ENCODE results near the gene ALPI.
A peak's percentile ranks its signal among the peaks of the same experiment; 100 is the strongest.
"Not testable (repeated sequence)": the region's sequence is repeated elsewhere in the genome, so short reads cannot be mapped to it uniquely, and the experiment has no call there.

Gene ALPI

GRCh38 chr2:232441922-232442321 is 14.0 kb upstream of the ALPI start:
- not testable (repeated sequence) for DNase-seq (ENCODE audit: low spot score)

- not testable (repeated sequence) for DNase-seq (ENCODE audit: low spot score)
Observed at GRCh38 chr2:232442431-232442830, 13.5 kb upstream of the ALPI start.

GRCh38 chr2:232443047-232443446 is 12.9 kb upstream of the ALPI start:
- not testable (repeated sequence) for DNase-seq (ENCODE audit: low spot score)

- not testable (repeated sequence) for DNase-seq (ENCODE audit: low spot score)
Observed at GRCh38 chr2:232443669-232444408, 12.1 kb upstream of the ALPI start.

- DNase-seq (ENCODE audit: low spot score): peak; percentile 67
Observed at GRCh38 chr2:232444409-232445148, 11.4 kb upstream of the ALPI start.

GRCh38 chr2:232445149-232445885 is 10.6 kb upstream of the ALPI start:
- not testable (repeated sequence) for DNase-seq (ENCODE audit: low spot score)

- not testable (repeated sequence) for DNase-seq (ENCODE audit: low spot score)
Observed at GRCh38 chr2:232446266-232446777, 9.6 kb upstream of the ALPI start.

GRCh38 chr2:232447091-232447620 is 8.8 kb upstream of the ALPI start:
- DNase-seq (ENCODE audit: low spot score): no peak

GRCh38 chr2:232447638-232448303 is 8.2 kb upstream of the ALPI start:
- no peak for DNase-seq (ENCODE audit: low spot score)

GRCh38 chr2:232448304-232448690 is 7.7 kb upstream of the ALPI start:
- DNase-seq (ENCODE audit: low spot score): no peak

GRCh38 chr2:232449964-232450363 is 6.0 kb upstream of the ALPI start:
- no peak for DNase-seq (ENCODE audit: low spot score)

- not testable (repeated sequence) for DNase-seq (ENCODE audit: low spot score)
Observed at GRCh38 chr2:232451645-232452044, 4.3 kb upstream of the ALPI start.

- DNase-seq (ENCODE audit: low spot score): no peak
Observed at GRCh38 chr2:232454630-232455029, 1.3 kb upstream of the ALPI start.

GRCh38 chr2:232456296-232457120 is 555 bp downstream of the ALPI start:
- DNase-seq (ENCODE audit: low spot score): no peak

- no peak for DNase-seq (ENCODE audit: low spot score)
Observed at GRCh38 chr2:232457121-232458011, 1.4 kb downstream of the ALPI start.

GRCh38 chr2:232458051-232458660 is 2.2 kb downstream of the ALPI start:
- no peak for DNase-seq (ENCODE audit: low spot score)

- no peak for DNase-seq (ENCODE audit: low spot score)
Observed at GRCh38 chr2:232458661-232459418, 2.9 kb downstream of the ALPI start.

GRCh38 chr2:232459419-232460035 is 3.6 kb downstream of the ALPI start:
- DNase-seq (ENCODE audit: low spot score): no peak

All from germinal center (tissue), 1 donor.